Smooth muscle cell (in vitro differentiated cells): Measurements from ENCODE around the gene FAF1. TPM values are rescaled to one million over a fixed set of nuclear protein-coding genes. Genes with fewer than 3 reads are reported as not detected.

ENCODE experiments used
- DNase-seq: peaks from one replicate; lab custom pipeline; 2025; ENCODE audit not compliant: unreplicated experiment; lab: John Stamatoyannopoulos, UW
- H2AFZ ChIP-seq: fragments of 200-600 bp; sonication (generic); 2 replicates; pipeline ENCODE4 v1.6.0; 2016; ENCODE audit warnings: antibody characterized with exemption, low read depth, mild to moderate bottlenecking
- H3F3A ChIP-seq: fragments of 200-600 bp; sonication (generic); 2 replicates; pipeline ENCODE4 v1.6.0; 2017; ENCODE audit warnings: antibody characterized with exemption, low read depth
- H3K27ac ChIP-seq: fragments of 200-600 bp; sonication (generic); 2 replicates; pipeline ENCODE4 v1.5.1; 2016; ENCODE audit warnings: low read depth, mild to moderate bottlenecking
- H3K27me3 ChIP-seq: fragments of 200-600 bp; sonication (generic); 2 replicates; pipeline ENCODE4 v1.6.1; 2016; ENCODE audit warnings: low read depth, mild to moderate bottlenecking
- H3K36me3 ChIP-seq: fragments of 200-600 bp; sonication (generic); 2 replicates; pipeline ENCODE4 v1.5.1; 2016; ENCODE audit warnings: low read depth
- H3K4me1 ChIP-seq: fragments of 200-600 bp; sonication (generic); 2 replicates; pipeline ENCODE4 v1.5.1; 2016; ENCODE audit warnings: low read depth
- H3K4me2 ChIP-seq: fragments of 200-600 bp; sonication (generic); 2 replicates; pipeline ENCODE4 v1.6.0; 2016; ENCODE audit warnings: mild to moderate bottlenecking
- H3K4me3 ChIP-seq: fragments of 200-600 bp; sonication (generic); 2 replicates; pipeline ENCODE4 v1.5.1; 2016; ENCODE audit warnings: mild to moderate bottlenecking
- H3K79me2 ChIP-seq: fragments of 200-600 bp; sonication (generic); 2 replicates; pipeline ENCODE4 v1.6.0; 2016; ENCODE audit warnings: low read depth, mild to moderate bottlenecking
- H3K9ac ChIP-seq: fragments of 200-600 bp; sonication (generic); 2 replicates; pipeline ENCODE4 v1.6.0; 2016; ENCODE audit warnings: low read depth
- H3K9me3 ChIP-seq: fragments of 200-600 bp; sonication (generic); replicated peaks from 2 replicates; pipeline ENCODE4 v1.5.1; 2016; ENCODE audit warnings: low read depth
- H4K20me1 ChIP-seq: fragments of 200-600 bp; sonication (generic); 2 replicates; pipeline ENCODE4 v1.6.0; 2016; ENCODE audit warnings: low read depth
- CTCF ChIP-seq: fragments of 200-600 bp; sonication (generic); IDR thresholded peaks from 2 replicates; pipeline ENCODE4 v1.5.1; 2017; ENCODE audit warnings: borderline replicate concordance, mild to moderate bottlenecking, antibody characterized with exemption; ENCODE audit not compliant: insufficient read depth, poor library complexity, severe bottlenecking
- WGBS: methylation state at CpG from one replicate; pipeline ENCODE4 v1.1.7; 2016; ENCODE audit warnings: low lambda C conversion rate; 5-methylcytosine and 5-hydroxymethylcytosine counted together
- polyA plus RNA-seq: library from polyadenylated mRNA; unstranded; fragments of >200 nt; fragmentation: Nextera tagmentation; extraction: Ambion mirVana; gene quantifications from 2 replicates; pipeline ENCODE4 v1.2.1, GENCODE V29; 2016
- total RNA-seq: library from RNA; depleted of rRNA; stranded (reverse); fragments of >200 nt; gene quantifications from 2 replicates; pipeline ENCODE4 v1.2.3, GENCODE V29; 2014

Gene FAF1
- total and polyA plus RNA-seq, 2 experiments from 2014 or later: 51.5 to 51.6 TPM

GRCh38 chr1:50970931-50971582, 11.0 kb upstream of the FAF1 start:
- H2AFZ ChIP-seq: no peak overlapping the region
- no peaks in the 10 kb centered on the region for H3K4me1 ChIP-seq
- H3K27me3 ChIP-seq: peaks cover 68% of the 10 kb centered on the region
- peaks cover 7% of the 10 kb centered on the region for H3F3A ChIP-seq
- H3K9ac ChIP-seq: no peak overlapping the region
- H4K20me1 ChIP-seq: no peaks in the 10 kb centered on the region
- no peak overlapping the region for H3K27ac ChIP-seq
- H3K79me2 ChIP-seq: no peaks in the 10 kb centered on the region
- no peaks in the 10 kb centered on the region for H3K9me3 ChIP-seq
- no peak for DNase-seq
- TF ChIP-seq CTCF: no peak
- peak overlapping the region; percentile 57 for H3K4me3 ChIP-seq
- no peaks in the 10 kb centered on the region for H3K36me3 ChIP-seq
- 32% methylated on average over 7 of the region's 7 CpGs for WGBS
- H3K4me2 ChIP-seq: peak overlapping the region; percentile 88

- no peak overlapping the region for H3K9ac ChIP-seq
- H3K79me2 ChIP-seq: no peaks in the 10 kb centered on the region
- H3K27ac ChIP-seq: no peak overlapping the region
- H3K4me3 ChIP-seq: peak overlapping the region; percentile 57
- H2AFZ ChIP-seq: peak overlapping the region; percentile 97
- 15% methylated on average over 6 of the region's 6 CpGs for WGBS
- H3K9me3 ChIP-seq: no peaks in the 10 kb centered on the region
- DNase-seq: no peak
- H3K4me2 ChIP-seq: peak overlapping the region; percentile 88
- H3K36me3 ChIP-seq: no peaks in the 10 kb centered on the region
- no peaks in the 10 kb centered on the region for H3K4me1 ChIP-seq
- peaks cover 7% of the 10 kb centered on the region for H3F3A ChIP-seq
- peaks cover 68% of the 10 kb centered on the region for H3K27me3 ChIP-seq
- TF ChIP-seq CTCF: no peak
- no peaks in the 10 kb centered on the region for H4K20me1 ChIP-seq
These were observed 10.4 kb upstream of the FAF1 start for GRCh38 chr1:50970509-50970887.

- H3K4me1 ChIP-seq: no peaks in the 10 kb centered on the region
- WGBS: 1% methylated on average over 44 of the region's 44 CpGs
- TF ChIP-seq CTCF: no peak
- peaks cover 68% of the 10 kb centered on the region for H3K27me3 ChIP-seq
- H3F3A ChIP-seq: peaks cover 7% of the 10 kb centered on the region
- H2AFZ ChIP-seq: peak within 1 kb of the TSS; percentile 97
- H3K9me3 ChIP-seq: no peaks in the 10 kb centered on the region
- H3K27ac ChIP-seq: no peak within 1 kb of the TSS
- peak within 1 kb of the TSS; percentile 57 for H3K4me3 ChIP-seq
- no peak for DNase-seq
- H4K20me1 ChIP-seq: no peaks in the 10 kb centered on the region
- H3K79me2 ChIP-seq: no peaks in the 10 kb centered on the region
- H3K9ac ChIP-seq: peak within 1 kb of the TSS; percentile 13
- peak within 1 kb of the TSS; percentile 88 for H3K4me2 ChIP-seq
- H3K36me3 ChIP-seq: no peaks in the 10 kb centered on the region
These were observed 9.8 kb upstream of the FAF1 start, which contains the start of gene CDKN2C for GRCh38 chr1:50969611-50970508. Gene CDKN2C, plus strand, starts transcription at chr1:50970245. Its CDS starts 124 bp downstream, at chr1:50970369.
